Measurements from ENCODE around the gene HCN3. TPM values are rescaled to one million over a fixed set of nuclear protein-coding genes. Genes with fewer than 3 reads are reported as not detected.
A peak's percentile ranks its signal among the peaks of the same experiment; 100 is the strongest.

HCN3 gene
- polyA plus RNA-seq, 1 of the 3 experiments (the other 2 are of a cell fraction), result 9.7 TPM

DNA sequence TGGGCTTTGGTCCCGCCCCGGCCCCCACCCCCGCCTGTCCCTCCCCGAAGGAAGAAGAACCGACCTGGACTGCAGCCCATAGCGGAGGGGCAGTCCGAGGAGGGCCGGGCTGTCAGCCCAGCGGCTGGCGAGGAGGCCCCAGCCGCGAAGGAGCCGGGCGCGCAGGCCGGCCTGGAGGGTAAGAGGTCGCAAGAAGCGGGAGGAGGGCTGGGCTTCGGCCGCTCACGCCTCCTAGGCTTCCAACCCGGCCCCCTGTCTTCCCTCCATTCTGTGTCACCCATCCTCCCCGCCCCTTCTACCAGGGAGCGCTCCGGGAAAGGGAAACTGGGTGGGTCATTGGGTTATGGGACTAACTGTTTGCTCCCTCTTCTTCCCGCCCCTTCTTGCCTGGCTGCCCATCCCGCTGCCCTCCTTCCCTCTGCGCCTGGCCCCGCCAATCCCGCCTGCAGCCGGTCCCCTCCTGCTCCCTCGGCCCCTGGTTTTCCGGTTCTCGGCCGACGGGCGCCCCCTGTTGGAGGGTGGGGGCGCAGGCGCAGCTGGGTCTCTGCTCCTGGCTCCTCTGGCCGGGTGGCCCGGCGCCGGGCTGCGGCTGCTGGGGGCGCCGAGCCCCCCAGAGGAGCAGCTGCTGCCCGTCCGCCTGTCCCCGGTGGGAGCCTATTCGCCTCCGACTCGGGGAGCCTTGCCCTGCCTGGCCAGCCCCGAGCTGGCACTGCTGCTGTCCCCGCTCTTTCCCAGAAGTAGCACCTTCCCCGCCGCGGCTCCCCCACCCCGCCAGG lies 45.9 kb downstream of the HCN3 start:
- POLR2A ChIA-PET, result interaction anchor here (0.9 to 1.4 kb wide), 4 partner anchors 46 to 240 kb away, joined by 3 to 4 read pairs (median 4); partner anchors contain the start of genes ASH1L, CLK2 and SCAMP3
- Histone ChIP-seq H3K9ac (peak overlapping the region; percentile 85), H3K79me2 (ENCODE audit: insufficient read depth) (peaks cover 39% of the 10 kb centered on the region), H3K9me2 (no peaks in the 10 kb centered on the region), H3K36me3 (replicated peaks in 1 of 2; ENCODE audit: control insufficient read depth in 1 of 2, insufficient read depth in 2 of 2, low read length in 1 of 2) (peaks cover 13 to 24% of the 10 kb centered on the region in 2 experiments), H3K4me3 (ENCODE audit: low read depth in 2 of 2, low read length in 1 of 2) (peak overlapping the region; percentile 84 to 95), H3F3A (replicated peaks; ENCODE audit: insufficient read depth) (peaks cover 21% of the 10 kb centered on the region), H3K27ac (ENCODE audit: low read depth in 2 of 2, low read length in 1 of 2) (peak overlapping the region; percentile 95), H3K4me2 (peak overlapping the region; percentile 97), H3K9me3 (no peaks in the 10 kb centered on the region), H3K27me3 (ENCODE audit: insufficient read depth) (no peaks in the 10 kb centered on the region), H3K4me1 (ENCODE audit: control insufficient read depth in 1 of 2, insufficient read depth in 2 of 2, low read depth in 1 of 2, low read length in 1 of 2) (peaks cover 12 to 37% of the 10 kb centered on the region in 2 experiments), H4K20me1 (ENCODE audit: insufficient read depth) (0 out of 2 replicates have a peak, but pooled peaks cover 5% of the 10 kb centered on the region), H2AFZ (ENCODE audit: low read depth) (no peak overlapping the region; the same call in 1 of the 2 replicates)
- peak; percentile 94 for DNase-seq
- 0 out of 4 replicates have a peak, but pooled peaks of 1 of the 2 experiments have one; percentile 21 for TF ChIP-seq EP300 (IDR thresholded peaks at IDR 0.05; ENCODE audit: borderline replicate concordance in 1 of 2, low read depth in 1 of 2, low read length in 1 of 2)
- TF ChIP-seq, protein P1, sequence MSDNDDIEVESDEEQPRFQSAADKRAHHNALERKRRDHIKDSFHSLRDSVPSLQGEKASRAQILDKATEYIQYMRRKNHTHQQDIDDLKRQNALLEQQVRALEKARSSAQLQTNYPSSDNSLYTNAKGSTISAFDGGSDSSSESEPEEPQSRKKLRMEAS (IDR thresholded peaks at IDR 0.05; ENCODE audit: low read depth), result peak; percentile 45
- no peak for TF ChIP-seq TCF12 (IDR thresholded peaks at IDR 0.05)
- TF ChIP-seq GABPA (IDR thresholded peaks at IDR 0.05; ENCODE audit: low read depth), result peak; percentile 58
- TF ChIP-seq RXRA (IDR thresholded peaks at IDR 0.05; ENCODE audit: borderline replicate concordance, low read depth), result peak; percentile 25; the same call in 1 of the 2 replicates
- TF ChIP-seq, protein P2, sequence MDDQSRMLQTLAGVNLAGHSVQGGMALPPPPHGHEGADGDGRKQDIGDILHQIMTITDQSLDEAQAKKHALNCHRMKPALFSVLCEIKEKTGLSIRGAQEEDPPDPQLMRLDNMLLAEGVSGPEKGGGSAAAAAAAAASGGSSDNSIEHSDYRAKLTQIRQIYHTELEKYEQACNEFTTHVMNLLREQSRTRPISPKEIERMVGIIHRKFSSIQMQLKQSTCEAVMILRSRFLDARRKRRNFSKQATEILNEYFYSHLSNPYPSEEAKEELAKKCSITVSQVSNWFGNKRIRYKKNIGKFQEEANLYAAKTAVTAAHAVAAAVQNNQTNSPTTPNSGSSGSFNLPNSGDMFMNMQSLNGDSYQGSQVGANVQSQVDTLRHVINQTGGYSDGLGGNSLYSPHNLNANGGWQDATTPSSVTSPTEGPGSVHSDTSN (IDR thresholded peaks at IDR 0.05), result peak; percentile 38; the same call in 1 of the 2 replicates
- TF ChIP-seq, protein P3, sequence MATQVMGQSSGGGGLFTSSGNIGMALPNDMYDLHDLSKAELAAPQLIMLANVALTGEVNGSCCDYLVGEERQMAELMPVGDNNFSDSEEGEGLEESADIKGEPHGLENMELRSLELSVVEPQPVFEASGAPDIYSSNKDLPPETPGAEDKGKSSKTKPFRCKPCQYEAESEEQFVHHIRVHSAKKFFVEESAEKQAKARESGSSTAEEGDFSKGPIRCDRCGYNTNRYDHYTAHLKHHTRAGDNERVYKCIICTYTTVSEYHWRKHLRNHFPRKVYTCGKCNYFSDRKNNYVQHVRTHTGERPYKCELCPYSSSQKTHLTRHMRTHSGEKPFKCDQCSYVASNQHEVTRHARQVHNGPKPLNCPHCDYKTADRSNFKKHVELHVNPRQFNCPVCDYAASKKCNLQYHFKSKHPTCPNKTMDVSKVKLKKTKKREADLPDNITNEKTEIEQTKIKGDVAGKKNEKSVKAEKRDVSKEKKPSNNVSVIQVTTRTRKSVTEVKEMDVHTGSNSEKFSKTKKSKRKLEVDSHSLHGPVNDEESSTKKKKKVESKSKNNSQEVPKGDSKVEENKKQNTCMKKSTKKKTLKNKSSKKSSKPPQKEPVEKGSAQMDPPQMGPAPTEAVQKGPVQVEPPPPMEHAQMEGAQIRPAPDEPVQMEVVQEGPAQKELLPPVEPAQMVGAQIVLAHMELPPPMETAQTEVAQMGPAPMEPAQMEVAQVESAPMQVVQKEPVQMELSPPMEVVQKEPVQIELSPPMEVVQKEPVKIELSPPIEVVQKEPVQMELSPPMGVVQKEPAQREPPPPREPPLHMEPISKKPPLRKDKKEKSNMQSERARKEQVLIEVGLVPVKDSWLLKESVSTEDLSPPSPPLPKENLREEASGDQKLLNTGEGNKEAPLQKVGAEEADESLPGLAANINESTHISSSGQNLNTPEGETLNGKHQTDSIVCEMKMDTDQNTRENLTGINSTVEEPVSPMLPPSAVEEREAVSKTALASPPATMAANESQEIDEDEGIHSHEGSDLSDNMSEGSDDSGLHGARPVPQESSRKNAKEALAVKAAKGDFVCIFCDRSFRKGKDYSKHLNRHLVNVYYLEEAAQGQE (IDR thresholded peaks at IDR 0.05; ENCODE audit: low read depth, low read length), result no peak
- TF ChIP-seq TAF1 (IDR thresholded peaks at IDR 0.05; ENCODE audit: borderline replicate concordance, low read depth, low read length), result peak; percentile 50; the same call in 1 of the 2 replicates
- TF ChIP-seq SMC3 (IDR thresholded peaks at IDR 0.05; ENCODE audit: low read depth, low read length), result peak; percentile 55
- TF ChIP-seq ELF1 (IDR thresholded peaks at IDR 0.05), result peak; percentile 50
- peak; percentile 76 for TF ChIP-seq RAD21 (IDR thresholded peaks at IDR 0.05; ENCODE audit: low read length)
- TF ChIP-seq FOXM1 (IDR thresholded peaks at IDR 0.05; ENCODE audit: low read depth), result no peak
- TF ChIP-seq, protein P4, sequence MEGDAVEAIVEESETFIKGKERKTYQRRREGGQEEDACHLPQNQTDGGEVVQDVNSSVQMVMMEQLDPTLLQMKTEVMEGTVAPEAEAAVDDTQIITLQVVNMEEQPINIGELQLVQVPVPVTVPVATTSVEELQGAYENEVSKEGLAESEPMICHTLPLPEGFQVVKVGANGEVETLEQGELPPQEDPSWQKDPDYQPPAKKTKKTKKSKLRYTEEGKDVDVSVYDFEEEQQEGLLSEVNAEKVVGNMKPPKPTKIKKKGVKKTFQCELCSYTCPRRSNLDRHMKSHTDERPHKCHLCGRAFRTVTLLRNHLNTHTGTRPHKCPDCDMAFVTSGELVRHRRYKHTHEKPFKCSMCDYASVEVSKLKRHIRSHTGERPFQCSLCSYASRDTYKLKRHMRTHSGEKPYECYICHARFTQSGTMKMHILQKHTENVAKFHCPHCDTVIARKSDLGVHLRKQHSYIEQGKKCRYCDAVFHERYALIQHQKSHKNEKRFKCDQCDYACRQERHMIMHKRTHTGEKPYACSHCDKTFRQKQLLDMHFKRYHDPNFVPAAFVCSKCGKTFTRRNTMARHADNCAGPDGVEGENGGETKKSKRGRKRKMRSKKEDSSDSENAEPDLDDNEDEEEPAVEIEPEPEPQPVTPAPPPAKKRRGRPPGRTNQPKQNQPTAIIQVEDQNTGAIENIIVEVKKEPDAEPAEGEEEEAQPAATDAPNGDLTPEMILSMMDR (IDR thresholded peaks at IDR 0.05), result peak; percentile 82
- TF ChIP-seq YY1 (IDR thresholded peaks at IDR 0.05; ENCODE audit: low read depth), result 0 out of 2 replicates have a peak, but pooled peaks have one; percentile 58
- peak; percentile 63 for TF ChIP-seq NRF1 (IDR thresholded peaks at IDR 0.05; ENCODE audit: low read depth, low read length)
- CTCF ChIA-PET, result interaction anchor here (0.5 to 11.6 kb wide), 26 partner anchors 10 to 842 kb away, joined by 3 to 184 read pairs (median 5); partner anchors contain the start of genes CLK2, ENTREP3, FDPS and HCN3
- WGBS (ENCODE audit: low lambda C conversion rate), result 2% methylated on average over 27 of the region's 58 CpGs
